ENCODE measurements around the gene NUDT3.
"Not testable (repeated sequence)": the region's sequence is repeated elsewhere in the genome, so short reads cannot be mapped to it uniquely, and the experiment has no call there.

The NUDT3 gene

GRCh38 chr6:34285448-34286164, 106.9 kb downstream of the NUDT3 start:
- no peak for DNase-seq (ENCODE audit: low spot score)

GRCh38 chr6:34284563-34285447, 107.7 kb downstream of the NUDT3 start:
- DNase-seq (ENCODE audit: low spot score), result no peak

- no peak for DNase-seq (ENCODE audit: low spot score)
Measured at GRCh38 chr6:34281702-34282334, 110.7 kb downstream of the NUDT3 start.

GRCh38 chr6:34280216-34280615, 112.3 kb downstream of the NUDT3 start:
- no peak for DNase-seq (ENCODE audit: low spot score)

GRCh38 chr6:34278833-34279232, 113.6 kb downstream of the NUDT3 start:
- no peak for DNase-seq (ENCODE audit: low spot score)

GRCh38 chr6:34277763-34278112, 114.7 kb downstream of the NUDT3 start:
- no peak for DNase-seq (ENCODE audit: low spot score)

GRCh38 chr6:34276881-34277762, 115.3 kb downstream of the NUDT3 start:
- no peak for DNase-seq (ENCODE audit: low spot score)

- DNase-seq (ENCODE audit: low spot score), result no peak
Measured at GRCh38 chr6:34276191-34276590, 116.3 kb downstream of the NUDT3 start.

- DNase-seq (ENCODE audit: low spot score), result no peak
Measured at GRCh38 chr6:34275128-34275804, 117.2 kb downstream of the NUDT3 start.

- no peak for DNase-seq (ENCODE audit: low spot score)
Measured at GRCh38 chr6:34274129-34274528, 118.3 kb downstream of the NUDT3 start.

- no peak for DNase-seq (ENCODE audit: low spot score)
Measured at GRCh38 chr6:34273242-34273805, 119.1 kb downstream of the NUDT3 start.

- DNase-seq (ENCODE audit: low spot score), result peak; percentile 67
Measured at GRCh38 chr6:34272013-34272926, 120.2 kb downstream of the NUDT3 start.

- not testable (repeated sequence) for DNase-seq (ENCODE audit: low spot score)
Measured at GRCh38 chr6:34269658-34270341, 122.7 kb downstream of the NUDT3 start.

- DNase-seq (ENCODE audit: low spot score), result not testable (repeated sequence)
Measured at GRCh38 chr6:34269132-34269531, 123.3 kb downstream of the NUDT3 start.

- no peak for DNase-seq (ENCODE audit: low spot score)
Measured at GRCh38 chr6:34267746-34268145, 124.7 kb downstream of the NUDT3 start.

GRCh38 chr6:34263484-34263883, 129.0 kb downstream of the NUDT3 start:
- not testable (repeated sequence) for DNase-seq (ENCODE audit: low spot score)

GRCh38 chr6:34260576-34261267, 131.7 kb downstream of the NUDT3 start:
- no peak for DNase-seq (ENCODE audit: low spot score)

GRCh38 chr6:34259529-34260069, 132.9 kb downstream of the NUDT3 start:
- DNase-seq (ENCODE audit: low spot score), result no peak
